Loucy (cell line): ENCODE data around the gene PKD1.

Experiments used
- H2AFZ ChIP-seq: fragments of 200-600 bp; sonication (generic); 2 replicates; pipeline ENCODE4 v1.6.0; 2016; ENCODE audit warnings: antibody characterized with exemption, mild to moderate bottlenecking, low read length, moderate library complexity
- H3F3A ChIP-seq: fragments of 200-600 bp; 2 replicates; pipeline ENCODE4 v1.6.0; 2016; ENCODE audit warnings: antibody characterized with exemption, low read depth, mild to moderate bottlenecking
- H3K27me3 ChIP-seq: fragments of 200-600 bp; sonication (generic); 2 replicates; pipeline ENCODE4 v1.6.1; 2014; ENCODE audit warnings: low read length, mild to moderate bottlenecking; ENCODE audit not compliant: insufficient read depth, poor library complexity, severe bottlenecking
- H3K36me3 ChIP-seq: fragments of 200-600 bp; sonication (generic); 2 replicates; pipeline ENCODE4 v1.6.1; 2016; ENCODE audit warnings: low read length; ENCODE audit not compliant: insufficient read depth
- H3K4me1 ChIP-seq: fragments of 200-600 bp; sonication (generic); 2 replicates; pipeline ENCODE4 v1.5.1; 2014; ENCODE audit warnings: low read length, mild to moderate bottlenecking; ENCODE audit not compliant: insufficient read depth, poor library complexity, severe bottlenecking
- H3K4me2 ChIP-seq: fragments of 200-600 bp; sonication (generic); 2 replicates; pipeline ENCODE4 v1.6.0; 2014; ENCODE audit warnings: antibody characterized with exemption, low read length, low read depth, mild to moderate bottlenecking; ENCODE audit not compliant: poor library complexity, severe bottlenecking
- H3K4me3 ChIP-seq: fragments of 200-600 bp; sonication (generic); 2 replicates; pipeline ENCODE4 v1.5.1; 2014; ENCODE audit warnings: low read length, mild to moderate bottlenecking, mixed read lengths; ENCODE audit not compliant: poor library complexity, severe bottlenecking
- H3K79me2 ChIP-seq: fragments of 200-600 bp; sonication (generic); 2 replicates; pipeline ENCODE4 v1.6.1; 2014; ENCODE audit warnings: low read length; ENCODE audit not compliant: insufficient read depth
- H3K9ac ChIP-seq: fragments of 200-600 bp; sonication (generic); 2 replicates; pipeline ENCODE4 v1.6.0; 2014; ENCODE audit warnings: mild to moderate bottlenecking, low read depth, low read length, moderate library complexity; ENCODE audit not compliant: poor library complexity, severe bottlenecking
- H3K9me2 ChIP-seq: fragments of 200-600 bp; sonication (generic); replicated peaks from 2 replicates; pipeline ENCODE4 v1.6.1; 2016; ENCODE audit warnings: low read depth, low read length, mixed read lengths
- H3K9me3 ChIP-seq: fragments of 200-600 bp; sonication (generic); 2 replicates; pipeline ENCODE4 v1.6.1; 2014; ENCODE audit warnings: mild to moderate bottlenecking, antibody characterized with exemption, low read length, low read depth; ENCODE audit not compliant: insufficient read depth
- H4K20me1 ChIP-seq: fragments of 200-600 bp; sonication (generic); 2 replicates; pipeline ENCODE4 v1.6.0; 2014; ENCODE audit warnings: antibody characterized with exemption, low read length, mild to moderate bottlenecking; ENCODE audit not compliant: insufficient read depth, poor library complexity, severe bottlenecking
- CTCF ChIP-seq: fragments of 200-600 bp; sonication (generic); conservative IDR thresholded peaks from 2 replicates; pipeline ENCODE4 v1.5.1; 2014; ENCODE audit warnings: mild to moderate bottlenecking, antibody characterized with exemption, low read length
- EZH2phosphoT487 ChIP-seq: fragments of 200-600 bp; IDR thresholded peaks from 2 replicates; pipeline ENCODE4 v1.6.1; 2018; ENCODE audit warnings: antibody characterized with exemption, mild to moderate bottlenecking, moderate library complexity, borderline replicate concordance

The PKD1 gene

GRCh38 chr16:2179576-2179975 is 43.9 kb upstream of the PKD1 start:
- Histone ChIP-seq H3F3A (no peaks in the 10 kb centered on the region), H3K9ac (no peak overlapping the region), H3K4me3 (no peak overlapping the region), H4K20me1 (no peaks in the 10 kb centered on the region), H2AFZ (no peak overlapping the region), H3K9me3 (no peaks in the 10 kb centered on the region), H3K9me2 (no peaks in the 10 kb centered on the region), H3K36me3 (no peaks in the 10 kb centered on the region; the same call in 1 of the 2 replicates), H3K4me2 (no peak overlapping the region), H3K27me3 (no peaks in the 10 kb centered on the region), H3K79me2 (no peaks in the 10 kb centered on the region), H3K4me1 (no peaks in the 10 kb centered on the region)
- TF ChIP-seq EZH2phosphoT487 (no peak), CTCF (no peak)

GRCh38 chr16:2179107-2179501 is 43.4 kb upstream of the PKD1 start:
- H3K79me2 ChIP-seq = no peaks in the 10 kb centered on the region
- no peak overlapping the region for H3K4me3 ChIP-seq
- H3K36me3 ChIP-seq = no peaks in the 10 kb centered on the region; the same call in 1 of the 2 replicates
- H3K9ac ChIP-seq = no peak overlapping the region
- H3K4me2 ChIP-seq = no peak overlapping the region
- no peak for TF ChIP-seq EZH2phosphoT487
- TF ChIP-seq CTCF = no peak
- H3F3A ChIP-seq = no peaks in the 10 kb centered on the region
- H3K9me2 ChIP-seq = no peaks in the 10 kb centered on the region
- H4K20me1 ChIP-seq = no peaks in the 10 kb centered on the region
- H3K27me3 ChIP-seq = no peaks in the 10 kb centered on the region
- no peaks in the 10 kb centered on the region for H3K9me3 ChIP-seq
- H2AFZ ChIP-seq = no peak overlapping the region
- H3K4me1 ChIP-seq = no peaks in the 10 kb centered on the region

- no peaks in the 10 kb centered on the region for H3K4me1 ChIP-seq
- H3F3A ChIP-seq = no peaks in the 10 kb centered on the region
- TF ChIP-seq EZH2phosphoT487 = no peak
- TF ChIP-seq CTCF = no peak
- H3K4me2 ChIP-seq = no peak overlapping the region
- no peak overlapping the region for H2AFZ ChIP-seq
- H3K9ac ChIP-seq = no peak overlapping the region
- no peaks in the 10 kb centered on the region for H4K20me1 ChIP-seq
- H3K9me2 ChIP-seq = no peaks in the 10 kb centered on the region
- H3K4me3 ChIP-seq = no peak overlapping the region
- no peaks in the 10 kb centered on the region for H3K9me3 ChIP-seq
- H3K36me3 ChIP-seq = no peaks in the 10 kb centered on the region; the same call in 1 of the 2 replicates
- no peaks in the 10 kb centered on the region for H3K79me2 ChIP-seq
- no peaks in the 10 kb centered on the region for H3K27me3 ChIP-seq
Measured at GRCh38 chr16:2178321-2179106, 42.8 kb upstream of the PKD1 start.
